ENCODE data around the gene SYNDIG1. TPM values are rescaled to one million over a fixed set of nuclear protein-coding genes. Genes with fewer than 3 reads are reported as not detected.

The SYNDIG1 gene
- total and polyA plus RNA-seq, 2 of the 4 experiments (the other 2 are of a cell fraction) = not detected

DNA sequence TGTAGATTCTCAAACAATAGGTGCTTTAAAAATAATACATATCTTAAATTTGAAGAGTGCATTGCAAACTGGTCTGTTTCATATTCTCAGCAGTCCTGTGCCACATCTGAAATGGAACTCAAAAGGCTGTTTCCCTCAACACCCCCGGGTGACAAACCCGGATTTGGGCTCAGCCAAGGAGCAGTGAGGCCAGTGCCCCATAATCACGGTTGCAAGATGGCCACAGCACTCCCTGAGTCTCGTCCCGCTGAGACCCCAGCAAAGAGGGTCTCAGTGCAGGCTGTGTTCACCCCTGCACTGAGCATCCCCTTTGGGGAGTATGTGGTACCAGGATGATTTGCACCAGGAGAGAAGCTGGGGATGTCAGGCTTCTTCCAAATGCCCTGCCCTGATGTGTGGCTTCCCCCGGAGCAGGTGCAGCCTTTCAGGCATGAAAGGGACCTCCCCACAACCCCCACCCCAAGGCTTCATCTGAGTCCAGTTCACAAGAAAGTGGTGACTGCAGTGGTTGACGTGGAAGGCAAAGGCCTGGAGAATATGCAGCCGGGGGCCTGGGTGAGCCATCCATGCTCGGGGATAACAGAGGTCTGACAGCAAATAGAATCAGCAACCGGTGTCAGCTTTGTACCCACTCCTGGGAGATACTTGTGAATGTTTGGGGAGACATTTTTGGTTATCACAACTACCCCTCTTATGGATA, 202.9 kb downstream of the SYNDIG1 start:
- Histone ChIP-seq H2AK9ac (replicated peaks; ENCODE audit: low read depth, low read length, poor library complexity) (peak overlapping the region; percentile 91), H3K4me2 (ENCODE audit: low read depth, low read length) (peak overlapping the region; percentile 47), H2BK20ac (ENCODE audit: low read depth, low read length) (peak overlapping the region; percentile 85), H2AK5ac (ENCODE audit: low read depth, low read length) (peak overlapping the region; percentile 98), H3K27ac (ENCODE audit: insufficient read depth, low read length) (peak overlapping the region; percentile 73), H3K36me3 (ENCODE audit: control insufficient read depth, insufficient read depth, low read length) (no peaks in the 10 kb centered on the region), H2BK15ac (ENCODE audit: low read depth, low read length) (peak overlapping the region; percentile 91), H3K4me1 (ENCODE audit: control insufficient read depth, insufficient read depth, low read length) (peaks cover 18% of the 10 kb centered on the region), H3K27me3 (ENCODE audit: control insufficient read depth, insufficient read depth, low read length) (no peaks in the 10 kb centered on the region), H3K56ac (ENCODE audit: extremely low read depth, insufficient read depth, low read length) (peak overlapping the region; percentile 63; the same call in 1 of the 2 replicates), H4K5ac (ENCODE audit: low read depth, low read length) (peak overlapping the region; percentile 59; the same call in 1 of the 2 replicates), H2BK5ac (ENCODE audit: low read depth, low read length, poor library complexity, severe bottlenecking) (peak overlapping the region; percentile 85), H3K14ac (replicated peaks; ENCODE audit: low read depth, low read length) (peak overlapping the region; percentile 91), H3K23ac (ENCODE audit: low read depth, low read length) (peak overlapping the region; percentile 67), H2BK120ac (ENCODE audit: low read depth, low read length) (peak overlapping the region; percentile 99), H3K4me3 (ENCODE audit: insufficient read depth, low read depth, low read length) (no peak overlapping the region), H3K4ac (ENCODE audit: low read depth, low read length) (peak overlapping the region; percentile 94), H3K9ac (ENCODE audit: low read depth, low read length) (no peak overlapping the region), H4K8ac (ENCODE audit: low read depth in 2 of 2, low read length in 2 of 2) (peak overlapping the region; percentile 82 to 91), H3K18ac (ENCODE audit: low read depth, low read length) (peak overlapping the region; percentile 53), H4K20me1 (ENCODE audit: insufficient read depth, low read length) (no peaks in the 10 kb centered on the region; the same call in 1 of the 2 replicates), H3K9me1 (ENCODE audit: insufficient read depth, low read length) (peaks cover 13% of the 10 kb centered on the region), H3K79me1 (ENCODE audit: low read depth in 1 of 2, low read length in 2 of 2) (no peaks in the 10 kb centered on the region), H2AFZ (replicated peaks; ENCODE audit: low read length, poor library complexity) (peak overlapping the region; percentile 79), H4K91ac (ENCODE audit: insufficient read depth, low read depth, low read length) (peak overlapping the region; percentile 92), H3K9me3 (ENCODE audit: control insufficient read depth, insufficient read depth, low read length) (no peaks in the 10 kb centered on the region)
- dilution Hi-C loops (cut with HindIII; ENCODE audit: low sequenced_read_pairs, unreplicated experiment) (no loop called here), intact Hi-C loops (cut with micrococcal nuclease) (loop anchor here (2.0 kb wide), 1 partner anchor 22 kb away; no protein-coding TSS in a partner anchor), in situ Hi-C loops (cut with MboI; ENCODE audit: low sequenced_read_pairs) (no loop called here)
- no peak for DNase-seq
- ChIA-PET CTCF (no interaction called here), POLR2A (ENCODE audit: unreplicated experiment) (no interaction called here)
- 91% methylated on average over 3 of the region's 10 CpGs; no CpG with 5 or more reads in 1 of the 2 experiments for WGBS, 2 experiments (ENCODE audit: extremely low coverage in 2 of 2, insufficient read length in 1 of 2)
- BruUV-seq (replicated peaks) = no TSS peak
- ATAC-seq (ENCODE audit: low read depth) = peak; percentile 46
- TF ChIP-seq RAD21 (IDR thresholded peaks at IDR 0.05; ENCODE audit: low read length) (no peak), CEBPB (IDR thresholded peaks at IDR 0.05; ENCODE audit: low read depth, low read length) (no peak), MAZ (IDR thresholded peaks at IDR 0.05; ENCODE audit: borderline replicate concordance, low read depth, low read length) (no peak), NFE2L2 (IDR thresholded peaks at IDR 0.05; ENCODE audit: low read depth, low read length) (no peak), MAFK (IDR thresholded peaks at IDR 0.05; ENCODE audit: low read depth, low read length) (no peak), RCOR1 (IDR thresholded peaks at IDR 0.05; ENCODE audit: insufficient replicate concordance, low read length) (no peak), SMC3 (IDR thresholded peaks at IDR 0.05; ENCODE audit: low read depth, low read length) (no peak), FOS (IDR thresholded peaks at IDR 0.05; ENCODE audit: low read depth, low read length) (no peak), POLR2A (IDR thresholded peaks at IDR 0.05; ENCODE audit: low read depth, low read length) (no peak), CHD1 (IDR thresholded peaks at IDR 0.05; ENCODE audit: low read depth, low read length) (no peak), RFX5 (IDR thresholded peaks at IDR 0.05; ENCODE audit: low read depth, low read length) (no peak), BHLHE40 (IDR thresholded peaks at IDR 0.05; ENCODE audit: low read depth, low read length) (no peak)
- TF ChIP-seq, protein P1, sequence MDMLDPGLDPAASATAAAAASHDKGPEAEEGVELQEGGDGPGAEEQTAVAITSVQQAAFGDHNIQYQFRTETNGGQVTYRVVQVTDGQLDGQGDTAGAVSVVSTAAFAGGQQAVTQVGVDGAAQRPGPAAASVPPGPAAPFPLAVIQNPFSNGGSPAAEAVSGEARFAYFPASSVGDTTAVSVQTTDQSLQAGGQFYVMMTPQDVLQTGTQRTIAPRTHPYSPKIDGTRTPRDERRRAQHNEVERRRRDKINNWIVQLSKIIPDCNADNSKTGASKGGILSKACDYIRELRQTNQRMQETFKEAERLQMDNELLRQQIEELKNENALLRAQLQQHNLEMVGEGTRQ (IDR thresholded peaks at IDR 0.05; ENCODE audit: low read depth, low read length) = no peak
- TF ChIP-seq, protein P2, sequence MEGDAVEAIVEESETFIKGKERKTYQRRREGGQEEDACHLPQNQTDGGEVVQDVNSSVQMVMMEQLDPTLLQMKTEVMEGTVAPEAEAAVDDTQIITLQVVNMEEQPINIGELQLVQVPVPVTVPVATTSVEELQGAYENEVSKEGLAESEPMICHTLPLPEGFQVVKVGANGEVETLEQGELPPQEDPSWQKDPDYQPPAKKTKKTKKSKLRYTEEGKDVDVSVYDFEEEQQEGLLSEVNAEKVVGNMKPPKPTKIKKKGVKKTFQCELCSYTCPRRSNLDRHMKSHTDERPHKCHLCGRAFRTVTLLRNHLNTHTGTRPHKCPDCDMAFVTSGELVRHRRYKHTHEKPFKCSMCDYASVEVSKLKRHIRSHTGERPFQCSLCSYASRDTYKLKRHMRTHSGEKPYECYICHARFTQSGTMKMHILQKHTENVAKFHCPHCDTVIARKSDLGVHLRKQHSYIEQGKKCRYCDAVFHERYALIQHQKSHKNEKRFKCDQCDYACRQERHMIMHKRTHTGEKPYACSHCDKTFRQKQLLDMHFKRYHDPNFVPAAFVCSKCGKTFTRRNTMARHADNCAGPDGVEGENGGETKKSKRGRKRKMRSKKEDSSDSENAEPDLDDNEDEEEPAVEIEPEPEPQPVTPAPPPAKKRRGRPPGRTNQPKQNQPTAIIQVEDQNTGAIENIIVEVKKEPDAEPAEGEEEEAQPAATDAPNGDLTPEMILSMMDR (conservative IDR thresholded peaks at IDR 0.05; ENCODE audit: low read depth, low read length) = no peak
- TF ChIP-seq, protein P3, sequence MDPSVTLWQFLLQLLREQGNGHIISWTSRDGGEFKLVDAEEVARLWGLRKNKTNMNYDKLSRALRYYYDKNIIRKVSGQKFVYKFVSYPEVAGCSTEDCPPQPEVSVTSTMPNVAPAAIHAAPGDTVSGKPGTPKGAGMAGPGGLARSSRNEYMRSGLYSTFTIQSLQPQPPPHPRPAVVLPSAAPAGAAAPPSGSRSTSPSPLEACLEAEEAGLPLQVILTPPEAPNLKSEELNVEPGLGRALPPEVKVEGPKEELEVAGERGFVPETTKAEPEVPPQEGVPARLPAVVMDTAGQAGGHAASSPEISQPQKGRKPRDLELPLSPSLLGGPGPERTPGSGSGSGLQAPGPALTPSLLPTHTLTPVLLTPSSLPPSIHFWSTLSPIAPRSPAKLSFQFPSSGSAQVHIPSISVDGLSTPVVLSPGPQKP (IDR thresholded peaks at IDR 0.05; ENCODE audit: borderline replicate concordance, low read depth, low read length) = no peak

All from IMR-90 (cell line).